Endodermal cell (in vitro differentiated cells): ENCODE results near the gene SCN3A. TPM values are rescaled to one million over a fixed set of nuclear protein-coding genes. Genes with fewer than 3 reads are reported as not detected.

Experiments
- DNase-seq: peaks from one replicate; pipeline ENCODE4 v3.0.0-alpha.2; 2017
- H3K27ac ChIP-seq: 2 replicates; pipeline ENCODE4 v1.5.1; 2013; ENCODE audit warnings: mild to moderate bottlenecking, low read depth, low read length, moderate library complexity
- H3K27me3 ChIP-seq: 2 replicates; pipeline ENCODE4 v1.6.1; 2013; ENCODE audit warnings: mild to moderate bottlenecking, low read length, moderate library complexity; ENCODE audit not compliant: insufficient read depth, control insufficient read depth, poor library complexity, severe bottlenecking
- H3K36me3 ChIP-seq: 2 replicates; pipeline ENCODE4 v1.7.0; 2013; ENCODE audit warnings: mild to moderate bottlenecking, low read length, moderate library complexity; ENCODE audit not compliant: control insufficient read depth, insufficient read depth
- H3K4me1 ChIP-seq: one replicate; pipeline ENCODE4 v1.7.0; 2013; ENCODE audit warnings: low read length; ENCODE audit not compliant: control insufficient read depth, insufficient read depth
- H3K4me3 ChIP-seq: 2 replicates; pipeline ENCODE4 v1.5.1; 2013; ENCODE audit warnings: mild to moderate bottlenecking, low read length, moderate library complexity
- H3K9ac ChIP-seq: 2 replicates; pipeline ENCODE4 v1.6.1; 2013; ENCODE audit warnings: mild to moderate bottlenecking, low read length, moderate library complexity; ENCODE audit not compliant: poor library complexity, severe bottlenecking; ENCODE audit errors: extremely low read depth
- H3K9me3 ChIP-seq: 2 replicates; pipeline ENCODE4 v1.6.1; 2013; ENCODE audit warnings: mild to moderate bottlenecking, low read length, moderate library complexity; ENCODE audit not compliant: control insufficient read depth
- H3K27ac Mint-ChIP-seq: 2 replicates; pipeline ENCODE4 v1.8.0; 2020; ENCODE audit warnings: mixed read lengths
- H3K27me3 Mint-ChIP-seq: 2 replicates; pipeline ENCODE4 v1.8.0; 2021; ENCODE audit warnings: mild to moderate bottlenecking, mixed read lengths; ENCODE audit not compliant: insufficient read depth
- H3K36me3 Mint-ChIP-seq: 2 replicates; pipeline ENCODE4 v1.8.0; 2020; ENCODE audit warnings: low read depth, mixed read lengths
- H3K4me1 Mint-ChIP-seq: 2 replicates; pipeline ENCODE4 v1.8.0; 2020; ENCODE audit warnings: mixed read lengths
- H3K4me3 Mint-ChIP-seq: 2 replicates; pipeline ENCODE4 v1.8.0; 2020; ENCODE audit warnings: mild to moderate bottlenecking, moderate library complexity, mixed read lengths
- H3K9me3 Mint-ChIP-seq: 2 replicates; pipeline ENCODE4 v1.8.0; 2020; ENCODE audit warnings: mild to moderate bottlenecking, mixed read lengths
- CTCF ChIP-seq: fragments of 200-600 bp; sonication (generic); conservative IDR thresholded peaks from 2 replicates; pipeline ENCODE4 v1.5.0; 2021; ENCODE audit warnings: antibody characterized with exemption, mild to moderate bottlenecking
- WGBS, 2 experiments: methylation state at CpG; one replicate each; pipeline versions ENCODE4 v1.1.5 to v1.1.7; 2013; ENCODE audit warnings: missing lambda C conversion rate in 2 of 2, mixed read lengths in 1 of 2; ENCODE audit not compliant: insufficient coverage in 1 of 2, insufficient read length in 1 of 2; 5-methylcytosine and 5-hydroxymethylcytosine counted together
- total RNA-seq, 2 donors: library from RNA; stranded (reverse); fragmentation: NEBNext Ultra II Directional in 1 of 2; extraction: Animal tissue kit (Norgen Biotek cat#: 25700) in 1 of 2; gene quantifications; 2 replicates in 1 of 2; 3 replicates in 1 of 2; pipeline ENCODE4 v1.2.1, GENCODE V29; 2021

Gene SCN3A
- total RNA-seq, 2 donors from 2014 or later = 0.09 to 0.24 TPM

- DNase-seq = no peak
- no peak for TF ChIP-seq CTCF
- peaks cover 2% of the 10 kb centered on the region for H3K27me3 Mint-ChIP-seq
- Histone ChIP-seq H3K9me3 (no peaks in the 10 kb centered on the region), H3K27me3 (no peaks in the 10 kb centered on the region), H3K36me3 (no peaks in the 10 kb centered on the region), H3K27ac (no peak overlapping the region), H3K4me1 (no peaks in the 10 kb centered on the region), H3K4me3 (no peak overlapping the region), H3K9ac (no peak overlapping the region)
- no peaks in the 10 kb centered on the region for H3K9me3 Mint-ChIP-seq
- 89 to 100% methylated on average over 2 to 6 of the region's 7 CpGs for WGBS, 2 experiments
- no peak overlapping the region for H3K4me3 Mint-ChIP-seq
- no peak overlapping the region for H3K27ac Mint-ChIP-seq
- peaks cover 7% of the 10 kb centered on the region for H3K4me1 Mint-ChIP-seq
- H3K36me3 Mint-ChIP-seq = no peaks in the 10 kb centered on the region
Observed at GRCh38 chr2:165120740-165121467, 82.9 kb downstream of the SCN3A start.

DNA sequence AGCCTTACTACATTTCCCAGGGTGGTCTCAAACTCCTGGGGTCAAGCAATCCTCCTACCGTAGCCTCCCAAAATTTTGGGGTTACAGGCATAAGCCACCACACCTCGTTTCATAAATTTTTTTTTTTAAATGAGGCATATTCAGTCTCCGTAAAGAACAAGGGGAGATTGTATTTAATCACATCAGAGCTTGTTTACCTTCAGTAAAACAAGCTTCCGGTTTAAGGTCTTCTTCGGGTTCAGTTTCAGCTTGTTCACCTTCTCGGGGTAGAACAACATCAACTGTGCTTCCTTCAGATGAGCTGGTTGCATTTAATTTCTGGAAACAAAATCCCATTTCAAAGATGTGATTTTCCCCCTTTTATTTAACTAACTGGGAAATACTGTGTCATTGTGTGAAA, 88.6 kb downstream of the SCN3A start:
- TF ChIP-seq CTCF = no peak
- Mint-ChIP-seq H3K36me3 (no peaks in the 10 kb centered on the region), H3K9me3 (no peaks in the 10 kb centered on the region), H3K27ac (no peak overlapping the region), H3K4me1 (peaks cover 15% of the 10 kb centered on the region), H3K27me3 (no peaks in the 10 kb centered on the region), H3K4me3 (no peak overlapping the region)
- Histone ChIP-seq H3K9me3 (no peaks in the 10 kb centered on the region), H3K27ac (no peak overlapping the region), H3K9ac (no peak overlapping the region), H3K27me3 (no peaks in the 10 kb centered on the region), H3K36me3 (no peaks in the 10 kb centered on the region), H3K4me1 (no peaks in the 10 kb centered on the region), H3K4me3 (no peak overlapping the region)
- WGBS, 2 experiments = 94 to 100% methylated on average over 3 to 6 of the region's 6 CpGs
- DNase-seq = no peak

GRCh38 chr2:165114346-165114939, 89.4 kb downstream of the SCN3A start:
- no peaks in the 10 kb centered on the region for H3K36me3 Mint-ChIP-seq
- H3K27me3 Mint-ChIP-seq = no peaks in the 10 kb centered on the region
- Histone ChIP-seq H3K27ac (no peak overlapping the region), H3K9me3 (no peaks in the 10 kb centered on the region), H3K4me3 (no peak overlapping the region), H3K9ac (no peak overlapping the region), H3K4me1 (no peaks in the 10 kb centered on the region), H3K36me3 (no peaks in the 10 kb centered on the region), H3K27me3 (no peaks in the 10 kb centered on the region)
- DNase-seq = no peak
- no peak overlapping the region for H3K4me3 Mint-ChIP-seq
- peaks cover 20% of the 10 kb centered on the region for H3K4me1 Mint-ChIP-seq
- TF ChIP-seq CTCF = no peak
- WGBS, 2 experiments = 70 to 78% methylated on average over 4 of the region's 4 CpGs
- no peaks in the 10 kb centered on the region for H3K9me3 Mint-ChIP-seq
- no peak overlapping the region for H3K27ac Mint-ChIP-seq
